DMS153 treated with DMSO at 0.1 percent for 48 hours (cell line): ENCODE results near the gene PTGIS.
"Not testable (repeated sequence)": the region's sequence is repeated elsewhere in the genome, so short reads cannot be mapped to it uniquely, and the experiment has no call there.

Source experiments
- DNase-seq: peaks from one replicate; lab custom pipeline; 2025; ENCODE audit not compliant: unreplicated experiment; lab: John Stamatoyannopoulos, UW

The PTGIS gene

GRCh38 chr20:49567421-49568277, at the start of gene PTGIS:
Gene PTGIS, minus strand, starts transcription at chr20:49568137. Its CDS starts 21 bp downstream, at chr20:49568116.
- DNase-seq, result no peak

- DNase-seq, result not testable (repeated sequence)
Observed at GRCh38 chr20:49617394-49617793, 49.5 kb upstream of the PTGIS start.

GRCh38 chr20:49616154-49617007, 48.4 kb upstream of the PTGIS start:
- no peak for DNase-seq

GRCh38 chr20:49615401-49616153, 47.6 kb upstream of the PTGIS start:
- DNase-seq, result no peak

- not testable (repeated sequence) for DNase-seq
Observed at GRCh38 chr20:49615051-49615400, 47.1 kb upstream of the PTGIS start.

- no peak for DNase-seq
Observed at GRCh38 chr20:49614338-49615050, 46.6 kb upstream of the PTGIS start.

- DNase-seq, result no peak
Observed at GRCh38 chr20:49612127-49612738, 44.3 kb upstream of the PTGIS start.

GRCh38 chr20:49611539-49612126, 43.7 kb upstream of the PTGIS start:
- DNase-seq, result not testable (repeated sequence)

GRCh38 chr20:49610691-49611538, 43.0 kb upstream of the PTGIS start:
- DNase-seq, result peak; percentile 52

- peak; percentile 65 for DNase-seq
Observed at GRCh38 chr20:49608752-49609670, 41.1 kb upstream of the PTGIS start.

- DNase-seq, result no peak
Observed at GRCh38 chr20:49607568-49607967, 39.6 kb upstream of the PTGIS start.

GRCh38 chr20:49603209-49603627, 35.3 kb upstream of the PTGIS start:
- no peak for DNase-seq

GRCh38 chr20:49602345-49603208, 34.6 kb upstream of the PTGIS start:
- no peak for DNase-seq

- no peak for DNase-seq
Observed at GRCh38 chr20:49601153-49601924, 33.4 kb upstream of the PTGIS start.

GRCh38 chr20:49599746-49600113, 31.8 kb upstream of the PTGIS start:
- no peak for DNase-seq

- no peak for DNase-seq
Observed at GRCh38 chr20:49597825-49598395, 30.0 kb upstream of the PTGIS start.
